HL-60/S4 (cell line): Measurements from ENCODE around the gene AOPEP.

Source experiments
- in situ Hi-C: fragments of 300-500 bp; cut with MboI; formaldehyde crosslinking; loops from 2 replicates; pipeline ENCODE4 v1.14.3; 2022; ENCODE audit warnings: low sequenced_read_pairs

Gene AOPEP

DNA sequence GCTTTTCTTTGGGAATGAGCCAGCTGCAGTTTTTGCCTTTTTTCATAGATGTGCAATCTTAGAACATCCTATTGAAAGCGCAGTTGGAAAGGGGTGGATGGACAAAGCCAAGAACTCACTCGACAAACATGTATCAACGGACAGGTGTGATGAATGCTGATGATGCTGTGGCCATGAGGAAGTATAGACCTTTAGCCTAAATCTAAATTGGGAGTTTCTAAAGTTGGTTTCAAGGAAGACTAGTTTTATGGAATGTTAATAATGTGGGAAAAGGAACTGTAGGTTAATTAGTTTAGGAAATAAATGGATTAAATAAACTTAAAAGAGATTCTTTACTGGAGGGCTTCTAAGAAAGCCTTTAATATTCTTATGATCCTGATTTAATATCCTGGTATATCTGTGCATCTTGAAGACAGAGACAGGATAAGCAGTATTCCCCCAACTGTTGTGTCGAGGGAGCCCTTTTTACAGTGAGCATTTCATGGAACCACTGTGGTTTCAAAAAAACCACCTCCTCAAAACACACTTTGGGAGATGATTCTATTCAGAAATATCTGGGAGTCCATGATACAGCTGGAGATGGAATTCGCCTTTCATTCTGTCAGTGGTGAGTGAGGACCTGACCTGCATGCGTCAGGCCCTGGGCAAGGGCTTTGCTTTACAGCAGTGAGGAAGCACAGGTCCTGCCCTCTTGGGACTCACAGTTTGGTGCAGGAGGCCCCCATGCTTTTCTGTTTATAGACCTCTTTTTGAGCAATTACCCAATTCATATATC is 82.6 kb downstream of the AOPEP start:
- in situ Hi-C loops: no loop called here

- in situ Hi-C loops: no loop called here
Observed at GRCh38 chr9:94809778-94810177, 83.3 kb downstream of the AOPEP start.

DNA sequence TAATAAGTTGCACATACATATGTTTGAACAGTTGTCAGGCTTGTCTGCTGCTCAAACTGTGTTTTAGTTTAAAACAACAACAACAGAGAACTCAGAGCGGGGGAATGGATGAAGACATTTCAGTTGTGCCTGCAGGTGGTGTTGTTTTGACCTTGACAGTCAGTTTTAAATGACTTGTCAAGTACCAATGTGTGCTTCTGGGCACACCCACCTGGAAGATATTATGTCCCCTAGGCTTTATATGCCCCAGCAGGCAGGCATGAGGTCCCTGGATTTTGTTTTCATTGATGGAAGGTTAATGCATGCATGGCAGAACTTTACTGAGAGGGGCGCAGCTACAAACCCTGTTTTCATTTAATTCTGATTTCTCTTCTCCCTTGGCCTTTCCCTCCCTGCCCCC is 84.6 kb downstream of the AOPEP start:
- in situ Hi-C loops: no loop called here

GRCh38 chr9:94812343-94812742 is 85.8 kb downstream of the AOPEP start:
- in situ Hi-C loops: no loop called here

DNA sequence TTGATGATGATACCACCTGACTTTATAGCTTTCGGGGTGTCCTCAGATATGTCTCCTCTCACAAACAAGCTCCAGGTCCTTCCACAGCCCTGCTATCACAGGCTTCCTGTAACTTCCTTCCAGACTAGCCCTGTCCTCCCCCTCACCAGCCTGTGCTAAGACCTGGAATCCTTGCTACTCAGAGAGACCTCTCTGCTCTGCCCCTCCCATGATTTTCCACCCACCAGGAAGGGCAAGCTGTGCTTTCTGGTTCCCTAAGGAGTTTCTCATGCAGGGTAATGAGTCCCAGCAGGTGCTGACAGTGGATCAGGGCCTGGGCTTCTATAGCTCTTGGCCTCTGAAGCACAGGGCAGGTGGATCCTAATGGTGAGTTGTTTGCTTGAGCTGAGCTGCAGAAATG is 86.9 kb downstream of the AOPEP start:
- in situ Hi-C loops: no loop called here

- in situ Hi-C loops: no loop called here
Observed at GRCh38 chr9:94817291-94818177, 91.0 kb downstream of the AOPEP start.

GRCh38 chr9:94818178-94818541 is 91.7 kb downstream of the AOPEP start:
- in situ Hi-C loops: no loop called here

DNA sequence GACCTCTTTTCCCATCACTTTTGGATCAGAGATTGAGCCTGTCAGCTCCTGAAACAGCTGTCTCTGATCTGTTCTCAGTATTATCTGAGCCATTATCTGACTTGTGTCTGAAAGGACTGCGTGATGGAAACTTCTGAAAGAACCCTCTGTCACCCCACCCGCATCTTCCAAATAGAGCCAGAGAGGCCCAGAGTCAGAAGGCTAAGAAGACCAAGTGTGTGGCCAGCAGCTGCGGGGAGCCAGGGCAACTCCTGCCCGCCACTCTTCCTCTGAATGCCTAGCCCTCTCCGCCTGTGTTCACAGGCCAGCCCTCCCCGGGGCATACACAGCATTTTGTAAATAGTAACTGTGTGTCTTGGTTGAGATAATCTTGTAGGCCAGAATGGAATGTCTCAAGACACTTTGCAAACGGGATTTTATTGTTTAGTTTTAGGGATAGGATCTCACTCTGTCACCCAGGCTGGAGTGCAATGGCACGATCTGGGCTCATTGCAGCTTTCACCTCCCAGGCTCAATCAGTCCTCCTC is 92.7 kb downstream of the AOPEP start:
- in situ Hi-C loops: no loop called here

DNA sequence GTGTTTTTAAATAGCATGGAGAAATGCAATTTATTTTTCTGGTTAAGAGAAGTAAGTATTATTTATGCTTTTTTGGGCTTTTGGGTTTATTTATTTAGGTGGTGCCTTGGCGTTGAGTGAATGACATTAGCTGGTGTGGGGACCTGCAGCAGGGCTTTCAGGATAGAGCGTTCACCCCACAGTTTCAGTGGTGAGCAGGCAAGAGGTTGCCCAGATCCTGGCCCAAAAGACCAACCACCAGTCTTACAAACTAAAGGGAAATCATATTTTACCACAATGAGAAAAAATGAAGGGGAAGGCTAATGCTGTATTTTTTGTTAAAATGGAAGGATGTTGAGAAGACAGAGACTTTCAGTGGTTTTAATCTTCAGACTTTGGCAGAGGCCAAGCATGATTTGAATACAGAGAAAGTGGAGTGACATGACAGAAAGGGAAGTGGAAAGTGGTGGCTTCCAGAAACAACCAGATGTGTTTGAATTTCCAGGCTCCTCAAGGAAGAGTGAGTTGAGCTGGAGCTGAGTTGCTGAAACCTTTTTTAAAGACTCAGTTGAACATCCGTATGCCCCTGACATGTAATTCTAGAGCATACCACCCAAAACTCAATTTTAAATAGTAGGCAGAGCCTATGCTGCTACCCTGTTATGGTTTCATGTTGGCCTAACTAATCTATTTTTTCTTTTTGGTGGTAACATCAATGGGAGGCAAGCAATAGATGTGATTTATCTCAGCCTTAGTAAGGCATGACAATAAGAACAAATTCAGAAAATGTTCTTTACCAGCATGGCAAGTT is 94.8 kb downstream of the AOPEP start:
- in situ Hi-C loops: no loop called here

- in situ Hi-C loops: no loop called here
Observed at GRCh38 chr9:94822273-94822672, 95.8 kb downstream of the AOPEP start.

- in situ Hi-C loops: no loop called here
Observed at GRCh38 chr9:94823710-94824109, 97.2 kb downstream of the AOPEP start.

GRCh38 chr9:94824411-94824810 is 97.9 kb downstream of the AOPEP start:
- in situ Hi-C loops: no loop called here

GRCh38 chr9:94824913-94825610 is 98.6 kb downstream of the AOPEP start:
- in situ Hi-C loops: no loop called here

DNA sequence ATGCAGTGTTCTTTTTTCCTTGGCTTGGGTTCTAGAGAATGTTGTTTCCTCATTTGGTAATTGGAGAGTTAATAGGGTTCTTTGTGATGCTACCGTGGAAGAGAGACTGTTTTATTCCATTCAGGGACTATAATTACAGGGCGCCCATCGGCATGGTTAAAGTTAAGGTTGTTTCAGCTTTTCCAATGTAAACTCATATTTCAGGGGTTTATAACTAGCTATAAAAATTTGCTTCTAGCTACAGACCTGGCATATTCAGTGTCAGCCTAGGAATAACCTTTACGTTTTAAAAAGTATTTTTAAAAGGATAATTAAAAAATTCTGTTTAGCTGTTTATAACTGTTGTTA is 99.1 kb downstream of the AOPEP start:
- in situ Hi-C loops: no loop called here

- in situ Hi-C loops: no loop called here
Observed at GRCh38 chr9:94826044-94826443, 99.5 kb downstream of the AOPEP start.

DNA sequence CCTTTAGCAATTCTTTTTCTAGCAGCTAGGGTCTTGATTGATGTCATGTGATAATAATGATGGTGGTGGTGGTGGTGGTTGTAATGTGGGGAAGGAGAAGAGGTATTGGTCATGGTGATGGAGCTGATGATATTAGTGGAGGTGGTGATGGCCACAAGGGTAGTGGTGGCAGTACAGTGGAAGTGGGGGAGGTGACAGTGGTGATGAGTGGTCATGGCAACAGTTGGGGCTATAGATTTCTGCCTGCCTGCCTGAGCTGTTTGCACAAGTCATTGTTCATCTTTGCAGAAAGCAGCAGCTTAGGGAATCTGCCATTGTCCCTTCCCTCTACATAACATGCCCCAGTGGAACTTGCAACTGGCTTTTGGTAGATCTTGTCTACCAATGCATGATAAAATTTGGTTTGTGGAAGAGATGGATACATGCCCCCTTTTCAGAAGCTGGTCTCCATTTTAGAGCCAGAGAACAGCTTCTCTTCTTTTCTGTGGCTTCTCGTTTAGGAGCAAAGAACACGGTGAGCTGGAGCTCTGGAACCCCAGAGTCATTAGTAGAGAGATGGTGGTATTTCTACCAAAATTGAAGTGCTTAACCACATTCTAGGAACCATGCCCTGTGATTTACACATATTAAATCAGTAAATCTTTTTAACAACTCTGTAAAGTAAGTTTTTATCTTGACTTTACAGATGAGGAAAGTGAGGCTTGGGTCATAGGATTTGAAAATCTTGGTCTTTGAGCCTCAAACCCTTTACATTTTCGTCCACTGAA is 100.3 kb downstream of the AOPEP start:
- in situ Hi-C loops: no loop called here

DNA sequence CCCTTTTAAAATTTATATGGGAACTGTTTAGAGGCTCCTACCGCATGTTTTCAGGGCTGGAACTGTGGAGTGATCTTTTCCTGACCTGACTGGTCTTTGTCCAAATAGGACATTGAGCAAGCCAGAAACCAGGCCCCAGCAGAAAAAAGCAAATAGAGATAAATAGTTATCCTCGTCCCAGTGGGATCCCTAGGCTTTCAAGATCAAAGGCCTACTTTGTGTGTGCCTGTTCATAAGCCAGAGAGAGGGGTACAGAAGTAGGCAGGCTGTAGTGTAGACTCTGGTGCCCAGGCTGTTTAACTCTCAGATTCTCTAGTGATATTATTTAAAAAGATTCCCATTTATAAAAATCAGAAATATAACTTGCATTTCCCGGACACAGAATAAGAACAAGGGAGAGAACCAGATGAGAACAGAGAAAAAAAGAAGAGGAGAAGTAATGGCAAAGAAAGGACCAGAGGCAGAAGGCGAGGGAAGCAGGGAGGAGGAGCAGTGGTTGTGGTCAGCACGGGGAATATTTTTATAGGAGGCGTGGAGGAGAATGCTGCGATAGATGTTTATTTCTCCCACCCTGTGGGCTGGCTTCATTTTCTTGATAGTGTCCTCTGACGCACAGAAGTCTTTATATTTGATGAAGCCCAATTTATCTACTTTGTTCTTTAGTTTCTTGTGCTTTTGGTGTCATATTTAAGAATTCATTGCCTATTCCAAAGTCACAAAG is 101.2 kb downstream of the AOPEP start:
- in situ Hi-C loops: no loop called here

- in situ Hi-C loops: no loop called here
Observed at GRCh38 chr9:94829380-94830070, 103.0 kb downstream of the AOPEP start.
